Epithelial cell of prostate (primary cell): ENCODE measurements around the gene PIGQ.
A peak's percentile ranks its signal among the peaks of the same experiment; 100 is the strongest.

Experiments used
- DNase-seq: peaks from one replicate; pipeline ENCODE4 v3.0.0-alpha.2; 2011; ENCODE audit warnings: low read depth, low spot score
- H3K27ac ChIP-seq: fragments of 450-650 bp; 2 replicates; pipeline ENCODE4 v1.5.1; 2017; ENCODE audit warnings: mild to moderate bottlenecking

Gene PIGQ

DNA sequence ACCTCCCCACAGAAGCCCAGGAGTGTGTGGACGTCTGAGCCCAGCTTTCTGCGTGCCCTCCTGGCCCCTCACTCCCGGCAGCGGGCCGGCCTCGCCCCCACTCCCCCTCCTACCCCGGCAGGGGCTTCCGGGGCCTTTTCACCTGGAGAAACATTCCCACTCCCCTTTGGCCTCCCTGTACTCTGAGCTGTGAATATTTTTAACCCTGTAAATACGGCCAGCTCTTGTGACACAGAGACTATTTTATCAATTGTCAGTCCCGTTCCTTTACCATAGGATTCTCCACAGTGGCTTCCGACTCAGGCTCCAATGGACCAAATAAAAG, 15.5 kb upstream of the PIGQ start:
- no peak for DNase-seq
- no peak overlapping the region for H3K27ac ChIP-seq

DNA sequence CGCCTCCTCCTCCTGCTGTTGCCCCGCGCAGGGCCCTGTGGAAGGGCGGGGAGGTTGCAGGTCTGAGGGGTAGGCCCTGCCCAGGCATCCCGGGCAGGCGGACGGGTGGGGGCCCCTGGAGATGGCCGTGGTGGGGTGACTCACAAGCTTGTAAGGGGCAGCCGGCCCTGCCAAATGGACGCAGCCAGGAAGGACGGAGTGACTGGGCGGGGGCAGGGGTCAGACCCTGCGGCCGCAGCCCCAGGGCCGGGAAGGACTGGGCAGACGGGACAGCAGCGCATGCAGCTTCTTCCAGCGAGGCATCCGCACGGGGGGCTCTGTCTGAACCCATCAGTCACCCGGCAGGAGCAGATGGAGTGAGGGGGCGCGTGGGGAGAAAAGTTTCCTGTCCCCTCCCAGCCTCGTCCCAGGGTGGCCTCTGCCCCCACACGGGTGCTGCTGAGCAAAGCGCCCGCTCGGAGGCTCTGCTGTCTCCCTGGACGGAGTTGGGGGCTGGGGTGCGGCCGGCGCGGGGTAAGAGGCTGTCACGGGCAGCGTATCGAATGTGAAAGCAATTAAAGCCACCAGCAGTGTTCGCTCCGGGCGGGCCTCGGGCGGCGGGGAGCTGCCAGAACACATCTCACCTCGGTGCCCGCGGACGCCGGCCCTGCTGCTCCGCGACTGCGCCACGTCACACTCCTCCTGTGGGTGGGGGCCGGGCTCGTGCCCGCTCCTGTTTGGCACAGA, 15.0 kb upstream of the PIGQ start:
- H3K27ac ChIP-seq: peak overlapping the region; percentile 31
- DNase-seq: no peak

DNA sequence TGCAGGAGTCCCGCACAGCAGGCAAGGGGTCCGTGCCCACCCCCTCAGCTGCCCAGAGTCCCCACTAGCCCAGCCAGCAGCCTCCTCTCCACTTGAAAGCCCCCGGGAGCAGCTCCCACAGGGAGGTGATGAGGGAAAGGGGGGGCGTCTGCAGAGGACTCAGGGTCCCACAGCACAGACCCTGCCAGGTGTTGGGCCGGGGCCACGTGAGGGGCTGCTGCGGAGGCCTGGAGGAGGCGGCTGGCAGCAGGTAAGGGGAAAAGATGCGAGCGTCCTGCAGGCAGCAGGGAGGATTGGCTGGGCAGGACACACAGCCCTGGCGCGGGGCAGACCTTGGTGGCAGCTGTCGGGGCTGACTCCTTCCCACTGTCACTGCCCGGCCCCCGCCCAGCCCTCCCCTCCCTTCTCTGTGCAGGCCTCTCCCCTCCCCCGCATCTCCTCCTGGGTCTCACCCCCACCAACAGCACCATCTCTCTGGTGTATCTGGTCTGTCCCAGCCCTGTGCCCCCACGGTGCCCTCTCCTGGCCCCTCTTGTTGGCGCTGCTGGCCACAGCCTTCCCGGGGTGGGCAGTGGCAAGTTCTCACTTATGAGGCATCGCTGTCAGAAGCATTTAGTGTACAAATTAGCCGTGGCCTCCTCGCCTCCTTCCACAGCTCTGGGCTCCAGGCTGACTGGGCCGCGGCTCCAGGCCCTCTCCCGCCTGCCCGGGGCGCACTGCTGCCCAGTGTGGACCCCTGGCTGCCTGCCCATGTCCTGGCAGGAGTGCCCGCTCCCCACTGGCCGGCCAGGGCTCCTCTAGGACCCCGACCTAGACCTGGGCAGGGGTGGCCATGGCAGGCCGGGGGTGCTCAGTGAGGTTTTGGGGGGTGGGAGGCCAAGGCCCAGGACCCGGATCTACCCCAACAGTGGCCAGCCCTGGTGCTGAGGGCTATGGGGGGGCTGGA, 14.0 kb upstream of the PIGQ start:
- peak overlapping the region; percentile 31 for H3K27ac ChIP-seq
- DNase-seq: no peak

DNA sequence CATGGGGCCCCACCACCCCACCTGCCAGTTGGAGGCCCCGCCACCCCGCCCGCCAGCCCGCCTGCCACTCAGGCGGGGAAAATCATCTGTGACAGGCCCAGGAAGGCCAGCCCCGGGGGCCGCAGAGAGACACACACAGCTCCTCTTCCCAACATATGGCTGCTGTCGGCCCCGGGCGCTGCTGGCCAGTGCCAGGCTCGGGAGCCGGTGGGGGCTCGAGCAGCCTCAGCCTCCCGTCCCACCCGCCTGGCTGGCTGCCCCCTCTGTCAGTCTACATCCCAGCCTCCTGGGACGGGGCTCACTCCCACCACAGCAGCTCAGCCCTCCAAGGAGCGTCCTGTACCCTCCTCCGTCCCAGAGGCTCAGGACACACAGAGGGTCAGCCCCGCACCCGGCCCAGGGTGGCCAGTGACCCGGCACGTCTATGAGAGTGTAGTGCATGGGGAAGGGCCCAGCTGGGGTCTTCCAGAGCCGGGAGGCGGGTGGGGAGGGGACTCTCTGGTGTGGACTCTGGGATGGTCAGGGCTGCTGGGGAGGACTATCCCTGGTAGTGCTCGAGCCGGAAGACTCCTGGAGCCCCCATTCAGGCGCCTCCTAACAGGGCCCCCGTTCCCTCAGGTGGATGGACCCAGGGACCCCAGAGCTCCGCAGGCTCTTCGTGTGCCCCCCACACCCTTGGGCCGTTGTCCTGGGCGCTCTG, 13.1 kb upstream of the PIGQ start:
- DNase-seq: no peak
- no peak overlapping the region for H3K27ac ChIP-seq

DNA sequence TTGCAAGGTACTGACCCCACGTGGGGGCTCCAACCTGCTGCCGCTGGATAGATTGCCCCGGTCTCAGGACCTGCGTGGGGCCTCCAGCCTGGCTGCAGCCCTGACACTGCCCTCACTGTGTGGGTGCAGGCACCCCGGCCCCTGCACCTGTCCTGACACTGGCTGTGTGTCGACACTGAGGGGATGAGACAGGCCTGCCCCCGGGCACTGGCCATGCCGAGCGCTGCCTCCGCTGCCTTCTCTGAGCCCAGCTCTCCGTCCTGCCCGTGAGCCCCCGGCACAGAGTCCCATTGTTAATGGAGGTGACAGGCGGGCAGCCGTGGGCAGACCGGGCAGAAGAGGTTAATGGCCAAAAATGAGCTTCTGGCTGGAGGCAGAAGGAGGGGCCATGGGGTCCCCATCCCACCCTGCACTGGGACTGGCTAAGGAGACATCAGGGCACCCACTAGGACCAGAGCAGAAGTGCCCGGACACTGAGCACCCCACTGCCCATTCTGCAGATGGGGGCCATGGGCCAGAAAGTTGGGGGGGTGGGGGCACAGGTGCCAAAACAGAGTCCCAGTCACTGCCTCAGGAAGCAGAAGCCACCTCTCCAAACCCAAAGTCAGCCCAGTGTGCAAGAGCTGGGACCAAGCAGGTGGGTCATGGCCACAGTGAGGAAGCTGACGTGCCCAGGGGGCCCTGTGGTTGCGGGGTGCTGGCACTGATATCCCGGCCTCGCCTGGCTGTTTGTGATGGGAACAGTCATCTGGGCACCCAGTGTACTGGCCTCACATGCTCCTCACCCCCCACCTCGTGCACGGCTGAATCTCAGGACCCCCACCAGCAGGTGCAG, 12.1 kb upstream of the PIGQ start:
- no peak for DNase-seq
- H3K27ac ChIP-seq: no peak overlapping the region

DNA sequence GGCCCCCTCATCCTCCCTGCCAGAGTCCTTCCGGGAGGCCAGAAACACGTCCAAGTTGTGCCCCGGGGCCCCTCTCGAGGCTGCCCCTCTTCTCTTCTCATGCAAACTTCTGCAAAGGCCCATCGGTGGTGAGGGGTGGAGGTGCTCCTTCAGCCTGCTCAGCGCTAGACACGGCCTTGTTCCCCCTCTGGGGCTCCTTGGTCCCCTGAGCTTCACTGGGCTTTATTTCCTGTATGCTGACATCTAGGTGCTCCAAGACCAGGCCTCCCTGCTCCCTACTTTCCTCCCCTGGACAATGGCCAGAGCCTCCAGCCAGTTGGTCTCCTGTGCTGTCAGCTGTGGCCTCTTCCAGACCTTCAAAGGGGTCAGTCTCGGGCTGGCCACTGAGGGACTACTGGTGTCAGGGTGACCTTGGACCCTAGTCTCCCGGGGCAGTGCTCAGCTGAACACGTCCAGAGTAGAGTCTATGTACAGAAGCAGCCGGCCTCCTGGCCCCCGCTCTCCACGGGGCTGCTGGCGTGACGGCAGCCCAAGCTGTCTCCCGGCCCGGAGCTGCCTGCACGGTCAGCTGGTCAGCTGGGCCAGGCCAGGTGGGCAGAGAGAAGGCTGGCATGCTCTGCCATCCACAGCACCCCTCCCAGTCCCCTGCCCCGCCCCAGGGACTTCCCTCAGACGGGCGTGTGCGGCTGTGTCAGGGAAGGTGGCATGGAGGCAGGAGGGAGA, 11.3 kb upstream of the PIGQ start:
- no peak for DNase-seq
- no peak overlapping the region for H3K27ac ChIP-seq

DNA sequence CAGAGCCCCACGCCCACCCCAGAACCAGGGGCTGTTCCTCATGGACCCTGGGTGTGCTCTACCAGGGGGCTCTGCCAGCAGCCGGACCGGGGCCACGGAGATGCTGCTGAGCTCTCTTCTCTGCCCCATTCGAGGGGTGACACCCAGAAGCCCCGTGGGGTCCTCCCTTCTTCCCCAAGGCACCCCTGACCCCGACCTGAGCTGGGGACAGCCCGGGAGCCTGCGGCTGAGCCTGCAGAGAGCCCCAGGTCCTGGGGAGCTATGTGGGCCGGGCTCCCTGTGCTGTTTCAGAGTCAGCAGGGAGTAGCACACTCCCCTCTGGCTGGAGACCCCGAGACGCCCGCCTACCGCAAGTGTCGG, 10.8 kb upstream of the PIGQ start:
- no peak for DNase-seq
- H3K27ac ChIP-seq: no peak overlapping the region

DNA sequence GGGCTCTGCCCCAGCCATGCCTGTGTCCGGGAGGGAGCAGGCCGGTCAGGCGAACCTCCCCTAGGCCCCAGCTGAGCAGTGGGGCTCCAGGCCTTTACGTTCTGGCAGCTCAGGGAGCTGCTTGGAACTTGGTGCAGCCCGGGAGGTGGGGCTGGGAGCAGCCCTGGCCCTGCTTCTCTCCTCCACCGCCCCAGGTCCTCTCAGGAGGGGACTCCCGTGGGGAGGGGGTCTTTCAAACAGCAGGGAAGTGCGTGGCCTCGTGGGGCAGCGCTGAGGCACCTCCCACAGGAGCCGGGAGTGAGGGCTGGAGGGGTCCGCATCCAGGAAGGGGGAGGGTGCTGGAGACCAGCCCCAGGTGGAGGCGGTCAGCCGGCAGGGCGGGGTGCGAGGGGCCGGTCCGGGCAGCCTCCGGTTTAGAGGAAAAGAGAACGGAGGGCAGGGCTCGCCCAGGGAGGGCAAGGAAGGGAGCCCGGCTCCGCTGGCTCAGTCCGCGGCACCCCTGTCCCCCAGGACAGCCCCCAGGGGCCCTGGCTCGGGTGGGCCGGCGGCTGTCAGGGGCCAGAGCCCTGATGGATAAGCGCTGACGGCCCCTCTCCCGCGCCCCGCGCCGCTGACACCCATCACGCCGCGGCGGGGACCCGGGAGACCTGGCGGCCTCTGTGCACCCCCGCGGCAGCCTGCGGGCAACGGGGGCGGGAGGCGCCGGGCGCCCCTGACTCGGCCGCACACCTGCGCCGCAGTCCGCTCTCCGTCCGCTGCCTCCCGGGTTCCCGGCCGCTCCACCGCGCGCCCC, 10.2 kb upstream of the PIGQ start:
- no peak for DNase-seq
- no peak overlapping the region for H3K27ac ChIP-seq

DNA sequence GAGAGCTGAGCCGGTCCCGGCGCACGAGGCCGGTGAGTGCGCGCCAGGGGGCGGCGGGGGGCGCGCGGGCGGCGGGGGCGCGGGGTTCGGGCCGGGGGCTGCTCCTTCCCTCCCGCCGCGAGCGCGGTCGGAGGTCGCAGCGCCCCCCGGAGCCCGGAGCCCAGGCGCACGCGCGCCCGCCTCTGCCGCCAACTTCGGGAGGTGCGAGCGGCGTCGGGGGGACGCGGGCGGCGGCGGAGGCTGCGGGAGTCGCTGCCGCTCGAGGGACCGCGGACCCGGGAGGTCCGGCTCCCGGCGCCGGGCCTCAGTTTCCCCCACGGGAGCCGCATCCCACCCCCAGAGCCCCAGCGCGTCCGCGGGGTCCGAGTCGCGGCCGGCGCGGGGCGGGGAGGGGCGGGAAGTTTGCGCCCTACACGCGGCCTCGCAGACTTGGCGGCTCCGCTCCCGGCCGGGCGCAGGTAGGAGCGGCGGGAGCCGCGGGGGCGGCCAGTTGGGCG, 9.5 kb upstream of the PIGQ start, which contains the start of gene PRR35:
Gene PRR35, plus strand, starts transcription at position 191 of the 497 bp plus-strand sequence. CDS start 2,901 bp downstream, outside the sequence.
- DNase-seq: no peak

DNA sequence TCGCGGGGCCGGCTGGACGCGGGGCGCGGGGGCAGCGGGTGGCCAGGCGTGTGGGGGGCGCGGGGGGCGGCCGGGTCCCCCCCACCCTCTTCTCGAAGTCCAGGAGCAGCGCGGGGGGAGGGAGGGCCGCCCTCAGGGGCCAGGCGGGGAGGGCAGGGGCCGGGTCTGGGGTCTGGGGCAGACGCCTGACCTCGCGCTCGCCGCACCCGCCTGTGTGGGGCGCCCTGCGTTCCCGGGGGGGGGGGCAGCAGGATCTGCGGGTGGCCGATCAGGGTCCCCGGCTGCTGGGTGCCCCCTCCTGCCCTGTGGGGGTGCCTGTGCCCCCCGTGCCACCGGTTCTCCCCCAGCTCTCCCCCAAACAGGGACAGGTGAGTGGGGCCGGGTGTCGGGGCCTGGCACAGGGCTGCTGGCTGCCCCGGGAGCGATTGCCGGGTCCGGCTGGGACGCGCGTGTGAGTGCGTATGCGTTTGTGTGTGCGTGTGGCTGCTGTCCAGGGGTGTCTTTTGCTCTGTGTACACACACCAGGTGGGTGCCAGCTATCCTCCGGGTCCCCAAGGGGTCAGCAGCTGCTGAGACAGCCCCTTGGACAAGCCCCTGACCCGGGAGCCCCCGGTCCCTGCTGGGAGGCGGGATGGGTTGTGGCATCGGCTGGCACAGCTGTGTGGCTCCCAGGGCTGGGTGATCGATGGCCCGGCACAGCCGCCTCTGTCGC, 8.9 kb upstream of the PIGQ start:
- DNase-seq: no peak
- no peak overlapping the region for H3K27ac ChIP-seq

More for the DNA sequence above, 9.5 kb upstream of the PIGQ start, which contains the start of gene PRR35:
- no peak within 1 kb of the TSS for H3K27ac ChIP-seq

DNA sequence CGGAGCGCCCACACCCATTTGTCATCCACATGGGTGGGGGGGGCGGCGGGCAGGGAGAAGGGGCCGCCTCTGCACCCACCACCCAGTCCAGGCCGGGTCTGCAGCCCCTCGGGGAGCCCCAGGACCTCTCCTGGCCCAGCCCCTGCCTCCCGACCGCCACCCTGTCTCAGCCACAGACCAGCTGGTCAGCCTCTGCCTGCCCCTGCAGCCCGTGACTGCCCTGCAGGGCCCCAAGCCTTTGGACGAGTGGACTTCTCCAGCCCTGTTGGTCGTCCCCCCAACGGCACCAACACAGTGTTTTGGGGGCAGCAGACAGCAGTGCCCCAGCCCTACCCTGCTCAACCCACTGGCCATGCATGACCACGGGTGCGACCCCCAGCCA, 8.4 kb upstream of the PIGQ start:
- DNase-seq: no peak

DNA sequence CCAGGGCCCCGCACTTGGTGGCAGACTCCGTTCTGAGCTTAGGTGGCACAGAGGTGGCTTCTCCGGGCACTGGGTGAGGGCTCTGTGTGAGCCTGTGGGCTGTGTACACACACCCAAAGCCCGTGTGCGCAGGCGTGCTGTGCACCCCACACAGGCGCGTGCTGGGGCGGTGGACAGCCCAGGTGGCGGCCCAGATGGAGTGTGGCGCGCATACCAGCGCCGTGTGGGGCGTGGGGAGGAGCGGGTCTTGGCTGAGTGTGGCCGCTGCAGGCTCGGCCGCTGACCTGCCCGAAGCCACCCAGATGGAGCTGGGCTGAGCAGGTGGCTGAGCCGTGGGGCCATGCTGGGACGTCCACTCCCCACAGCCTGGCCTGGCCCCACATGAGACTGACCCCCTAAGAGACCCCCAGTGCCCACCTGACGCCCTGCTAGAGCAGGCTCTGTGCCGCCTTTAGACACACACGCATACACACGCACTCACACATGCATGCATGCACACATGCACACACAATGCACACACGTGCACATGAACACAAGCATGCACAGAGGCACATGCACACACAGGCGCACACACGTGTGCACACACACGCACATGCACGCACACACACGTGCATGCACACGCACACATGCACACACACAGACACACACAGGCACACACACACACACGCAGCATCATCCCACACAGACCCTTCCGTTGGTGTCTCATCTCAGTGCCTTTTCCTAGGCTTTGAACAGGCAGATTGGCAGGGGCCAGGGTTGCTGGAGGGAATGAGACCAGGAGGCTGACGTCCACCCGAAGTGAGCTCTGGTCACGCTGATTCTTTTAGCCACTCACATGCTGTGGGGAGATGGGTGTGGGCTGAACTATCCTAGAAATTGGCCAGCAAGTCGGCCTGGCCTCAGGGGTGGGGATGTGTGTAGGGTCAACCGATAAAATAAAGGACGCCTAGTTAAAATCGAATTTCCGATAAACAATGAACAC, 7.5 kb upstream of the PIGQ start:
- no peak overlapping the region for H3K27ac ChIP-seq
- DNase-seq: no peak

More for the DNA sequence above, 8.4 kb upstream of the PIGQ start:
- H3K27ac ChIP-seq: no peak overlapping the region

DNA sequence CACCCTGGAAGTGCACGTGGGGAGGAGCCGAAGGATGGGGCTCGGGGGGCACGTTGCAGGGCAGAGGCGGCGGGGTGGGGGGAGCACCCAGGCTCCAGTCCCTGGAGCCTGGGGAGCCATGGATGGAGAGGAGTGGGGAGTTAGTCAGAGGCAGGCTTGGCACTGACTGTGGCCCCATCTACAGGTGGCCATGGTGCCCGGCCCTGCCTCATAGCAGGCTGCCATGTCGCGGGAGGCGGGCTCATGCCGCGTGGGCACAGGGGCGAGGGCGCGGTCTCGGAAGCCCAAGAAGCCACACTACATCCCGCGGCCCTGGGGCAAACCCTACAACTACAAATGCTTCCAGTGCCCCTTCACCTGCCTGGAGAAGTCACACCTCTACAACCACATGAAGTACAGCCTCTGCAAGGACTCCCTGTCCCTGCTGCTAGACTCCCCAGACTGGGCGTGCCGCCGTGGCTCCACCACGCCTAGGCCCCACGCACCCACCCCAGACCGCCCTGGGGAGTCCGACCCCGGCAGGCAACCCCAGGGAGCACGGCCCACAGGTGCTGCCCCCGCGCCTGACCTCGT, 6.6 kb upstream of the PIGQ start:
- no peak overlapping the region for H3K27ac ChIP-seq
- no peak for DNase-seq

DNA sequence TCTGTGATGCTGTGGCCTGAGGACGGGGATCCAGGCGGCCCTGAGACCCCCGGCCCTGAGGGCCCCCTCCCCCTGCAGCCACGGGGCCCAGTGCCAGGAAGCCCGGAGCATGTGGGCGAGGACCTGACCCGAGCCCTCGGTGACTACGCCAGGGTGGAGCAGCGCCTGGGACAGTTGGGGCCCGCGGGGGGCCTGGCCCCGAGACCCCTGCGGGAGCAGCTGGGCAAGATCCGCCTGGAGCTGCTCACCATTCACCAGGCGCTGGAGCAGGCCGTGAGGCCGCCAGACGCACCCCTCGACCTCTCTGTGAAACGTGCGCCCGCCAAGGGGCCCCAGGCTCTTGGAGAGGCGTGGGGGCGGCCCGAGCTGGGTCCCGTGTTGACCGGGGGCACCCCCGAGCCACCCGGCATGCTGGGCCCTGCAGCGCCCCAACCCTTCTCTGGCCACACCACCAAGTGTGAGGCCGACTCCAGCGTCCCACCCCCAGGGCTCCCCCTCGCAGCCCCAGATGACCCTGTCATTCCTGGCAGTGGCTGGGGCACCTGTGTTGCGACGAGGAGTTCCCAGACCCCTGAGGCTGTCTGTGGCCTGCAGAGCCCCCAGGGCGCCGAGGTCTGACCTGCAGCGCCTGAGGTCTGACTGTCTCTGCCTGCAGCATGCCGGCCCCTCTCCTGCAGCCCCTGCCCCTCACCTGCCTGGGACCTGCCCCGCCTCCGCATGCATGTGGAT, 4.9 kb upstream of the PIGQ start:
- no peak overlapping the region for H3K27ac ChIP-seq
- DNase-seq: no peak

DNA sequence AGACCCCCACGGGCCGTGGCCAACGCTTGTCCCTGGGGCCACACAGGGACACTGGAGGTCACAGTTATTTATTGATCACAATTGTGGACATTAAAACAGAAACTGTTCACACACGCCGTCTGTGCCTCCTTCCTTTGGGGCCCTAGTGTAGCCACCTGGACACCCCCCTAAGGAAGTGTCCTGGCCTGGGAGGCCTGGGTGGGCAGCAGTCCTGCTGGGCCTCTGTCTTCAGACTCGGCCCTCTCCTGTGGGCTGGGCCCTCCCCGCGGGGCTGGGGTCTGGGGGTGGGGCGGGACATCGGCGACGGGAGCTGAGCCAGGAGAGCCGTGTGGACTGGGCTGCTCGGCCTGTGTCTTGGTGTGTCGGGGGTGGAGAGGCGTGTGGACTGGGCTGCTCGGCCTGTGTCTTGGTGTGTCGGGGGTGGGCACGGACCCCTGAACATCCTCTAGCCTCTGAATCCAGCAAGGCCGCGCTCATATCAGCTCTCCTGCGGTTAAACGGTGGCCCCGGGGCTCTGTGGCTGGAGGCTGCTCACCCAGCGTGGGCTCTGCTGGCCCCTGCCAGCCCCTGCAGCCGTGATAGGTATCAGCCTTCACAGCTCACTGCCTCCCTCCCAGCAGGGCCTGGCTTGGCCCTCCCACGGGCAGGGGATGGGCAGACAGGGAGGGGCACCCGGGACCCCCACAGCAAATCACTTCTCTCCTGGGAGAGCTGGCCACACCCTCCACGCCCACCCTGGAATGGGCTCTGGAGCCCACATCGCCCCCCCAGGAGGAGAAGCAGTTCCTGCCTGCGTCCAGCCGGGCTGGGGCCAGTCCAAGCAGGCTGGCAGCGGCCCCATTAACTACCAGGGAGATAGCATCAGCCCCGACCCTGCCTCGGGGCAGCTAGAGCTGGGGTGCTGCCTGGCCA, 4.1 kb upstream of the PIGQ start:
- H3K27ac ChIP-seq: no peak overlapping the region
- DNase-seq: no peak
